ENCODE results near the gene OR8B4.

The OR8B4 gene

DNA sequence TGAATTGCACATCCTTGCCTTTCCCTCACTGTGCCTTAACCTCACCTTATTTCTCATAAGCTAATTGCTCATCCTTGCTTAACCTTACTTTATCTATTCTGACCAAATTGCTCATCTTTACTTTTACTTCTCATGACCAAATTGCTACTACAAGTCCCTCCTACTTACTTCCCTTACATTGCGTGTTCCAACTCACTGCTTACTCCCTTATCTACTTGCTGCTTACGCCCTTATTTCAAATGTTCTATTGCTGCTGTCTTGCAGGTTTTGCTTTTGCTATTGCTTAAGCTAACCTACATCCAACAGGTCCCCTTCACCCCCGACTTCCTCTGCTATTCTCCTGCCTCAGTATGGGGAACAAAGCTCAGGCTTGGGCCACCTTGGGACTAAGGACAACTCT lies 48.4 kb downstream of the OR8B4 start:
- peaks cover 3% of the 10 kb centered on the region; the same call in 1 of the 2 replicates for H3K27me3 ChIP-seq
- no peaks in the 10 kb centered on the region for H3K36me3 ChIP-seq
- no peaks in the 10 kb centered on the region for H3K4me1 ChIP-seq
- TF ChIP-seq CTCF (IDR thresholded peaks at IDR 0.05; ENCODE audit: low read depth, low read length), result no peak
- H3K9me3 ChIP-seq, result no peaks in the 10 kb centered on the region
- H3K4me3 ChIP-seq (ENCODE audit: low read depth, low read length), result no peak overlapping the region
- no peak for DNase-seq

Data from BE2C (cell line).